Stimulated activated CD4-positive, alpha-beta T cell treated with anti-CD3 and anti-CD28 coated beads, TNF-alpha, amount 100 ng/mL, for 1 hour (primary cell): ENCODE results near the gene CACNA1S.

ENCODE experiments used
- DNase-seq, 3 donors: peaks; one replicate each; pipeline ENCODE4 v3.0.0-alpha.2; 2020; ENCODE audit warnings: low read depth in 3 of 3, low spot score in 1 of 3

Gene CACNA1S

DNA sequence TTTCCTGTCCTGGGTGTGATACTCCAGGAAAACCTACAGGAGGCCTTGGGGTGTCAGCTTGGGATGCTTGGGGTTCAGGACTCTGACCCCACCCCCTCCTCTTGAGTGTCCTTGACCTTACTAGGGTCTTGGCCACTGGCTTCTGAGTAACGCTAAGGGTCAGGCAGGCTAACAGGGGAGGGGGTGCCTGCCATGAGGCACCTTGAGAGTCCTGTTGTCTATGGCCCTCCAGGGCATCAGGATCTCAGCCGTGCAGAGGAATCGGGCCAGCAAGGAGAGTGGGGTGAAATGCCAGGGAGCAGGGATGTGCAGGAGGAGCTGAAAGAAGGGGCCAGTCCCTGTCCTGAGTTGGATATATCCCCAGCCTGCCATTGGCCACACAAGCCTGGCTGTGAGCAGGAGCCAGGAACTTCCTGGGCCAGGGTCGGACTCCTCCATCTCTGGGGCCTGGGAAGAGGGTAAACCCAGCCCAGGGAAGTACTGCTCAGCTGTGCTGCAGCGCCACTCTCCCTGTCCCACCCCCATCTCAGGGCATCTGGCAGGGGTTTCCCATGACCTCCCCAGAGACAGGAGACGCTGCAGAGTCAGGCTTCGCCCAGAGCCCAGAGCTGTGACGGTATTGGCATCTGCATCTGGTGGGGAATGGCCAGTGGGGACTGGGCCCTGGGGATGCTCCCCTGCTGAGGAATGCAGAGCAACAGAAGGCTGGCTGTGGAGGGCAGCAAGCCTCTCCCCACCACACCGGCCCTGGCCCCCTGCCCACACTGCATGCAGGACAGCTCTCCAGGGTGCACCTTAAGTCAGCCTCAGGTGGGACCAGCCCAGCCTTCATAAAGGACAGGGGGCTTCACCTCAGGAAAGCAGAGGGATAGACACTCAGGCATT, 95.0 kb downstream of the CACNA1S start:
- DNase-seq: no peak

DNA sequence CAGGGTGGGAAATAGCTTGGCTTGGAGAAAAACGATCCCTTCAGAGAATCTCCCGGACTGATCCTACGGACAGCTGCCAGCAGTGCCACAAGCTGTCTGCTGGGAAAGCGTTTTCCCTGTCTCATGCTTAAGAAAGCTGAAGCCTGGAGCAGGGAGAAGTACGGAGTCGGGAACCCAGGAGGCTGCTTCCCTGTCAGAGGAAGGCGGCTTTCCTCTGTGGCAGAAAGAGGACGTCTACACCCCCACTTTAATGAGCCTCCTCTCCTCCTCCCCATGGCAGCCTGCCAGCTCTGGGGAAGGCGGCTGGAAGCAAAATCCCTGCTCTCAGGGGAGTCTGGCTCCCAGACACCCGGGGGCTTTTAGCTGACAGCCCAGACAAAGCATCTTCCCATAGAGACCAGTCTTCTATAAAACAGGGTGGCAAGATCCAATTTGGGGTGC, 96.0 kb downstream of the CACNA1S start:
- no peak for DNase-seq

DNA sequence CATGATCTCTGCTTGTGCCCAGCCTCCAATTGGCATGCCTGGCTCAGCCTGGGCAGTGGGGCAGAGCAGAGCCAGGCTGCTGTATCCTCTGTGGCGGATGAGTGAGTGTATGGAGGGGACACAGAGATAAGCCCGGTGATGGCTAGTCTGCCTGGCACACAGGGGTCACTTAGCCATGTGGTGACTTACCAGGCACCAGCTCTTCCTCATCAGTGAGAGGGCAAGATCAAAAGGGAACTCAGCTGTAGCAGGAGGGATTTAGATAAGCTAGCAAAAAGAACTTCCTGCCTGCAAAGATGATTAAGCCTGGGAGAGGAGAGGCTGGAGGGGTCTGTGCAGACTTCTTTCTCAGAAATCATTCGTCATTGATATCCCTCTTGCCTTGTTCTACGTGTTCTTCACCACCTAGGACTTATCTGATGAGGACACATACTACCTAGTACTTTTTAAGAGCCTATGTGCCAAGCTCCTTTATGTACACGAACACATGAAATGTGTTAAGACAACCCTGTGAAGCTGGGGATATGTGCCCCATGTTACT, 96.6 kb downstream of the CACNA1S start:
- DNase-seq: no peak

DNA sequence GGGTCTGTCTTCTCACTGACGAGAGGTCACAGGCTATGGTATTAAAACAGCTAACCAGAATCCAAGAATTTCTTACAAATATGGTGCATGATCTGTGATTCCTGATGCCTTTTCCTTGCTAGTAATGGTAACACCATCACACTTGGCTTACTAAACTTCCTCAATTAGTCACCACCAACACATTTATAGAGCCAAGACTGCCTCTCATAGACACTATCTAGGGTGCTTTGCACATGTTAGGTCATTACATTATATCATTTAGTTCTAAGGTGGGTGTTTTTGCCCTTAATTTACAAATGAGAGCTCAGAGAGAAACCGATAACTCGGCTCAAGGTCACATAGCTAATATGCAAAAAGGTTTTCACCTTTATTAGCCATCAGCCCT, 97.4 kb downstream of the CACNA1S start:
- no peak for DNase-seq

DNA sequence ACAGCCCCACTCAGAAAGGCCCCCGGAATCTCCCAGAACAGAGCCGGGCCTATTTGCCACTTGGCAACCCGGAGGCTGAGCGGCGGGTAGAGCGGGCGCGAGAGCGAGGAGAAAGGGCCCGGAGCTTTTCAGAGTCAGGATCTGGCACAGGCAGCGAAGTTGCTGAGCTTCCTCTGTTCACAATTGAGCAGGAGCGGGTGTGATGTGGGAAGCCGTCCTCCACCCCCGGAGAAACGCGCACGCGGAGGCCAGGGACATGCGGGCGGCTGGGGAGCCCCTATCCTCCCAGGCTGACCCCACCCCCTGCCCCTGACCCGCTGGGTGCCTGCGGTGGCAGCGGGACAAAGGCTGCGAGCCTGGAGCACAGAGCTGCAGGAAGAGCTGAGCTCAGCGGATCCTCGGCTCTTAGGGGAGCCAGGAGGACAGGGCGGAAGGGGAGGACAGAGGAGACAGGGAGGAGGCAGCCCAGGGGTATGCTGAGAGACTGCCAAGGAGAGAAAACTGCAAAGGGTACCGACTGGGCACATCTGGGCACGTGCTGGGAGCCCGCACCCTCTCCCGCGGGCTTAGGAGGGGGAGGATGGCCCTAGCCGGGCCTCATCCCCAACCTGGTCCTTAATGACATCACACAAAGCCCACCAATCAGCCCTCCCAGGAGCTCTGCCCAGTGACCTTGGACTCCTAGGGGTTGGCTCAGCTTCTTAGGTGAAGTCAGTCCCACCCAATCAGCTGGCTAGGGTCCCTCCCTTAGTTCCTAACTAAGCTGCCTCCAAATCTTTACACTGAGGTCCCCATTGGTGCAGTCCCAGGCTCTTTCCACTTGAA, 98.0 kb downstream of the CACNA1S start:
- no peak for DNase-seq

DNA sequence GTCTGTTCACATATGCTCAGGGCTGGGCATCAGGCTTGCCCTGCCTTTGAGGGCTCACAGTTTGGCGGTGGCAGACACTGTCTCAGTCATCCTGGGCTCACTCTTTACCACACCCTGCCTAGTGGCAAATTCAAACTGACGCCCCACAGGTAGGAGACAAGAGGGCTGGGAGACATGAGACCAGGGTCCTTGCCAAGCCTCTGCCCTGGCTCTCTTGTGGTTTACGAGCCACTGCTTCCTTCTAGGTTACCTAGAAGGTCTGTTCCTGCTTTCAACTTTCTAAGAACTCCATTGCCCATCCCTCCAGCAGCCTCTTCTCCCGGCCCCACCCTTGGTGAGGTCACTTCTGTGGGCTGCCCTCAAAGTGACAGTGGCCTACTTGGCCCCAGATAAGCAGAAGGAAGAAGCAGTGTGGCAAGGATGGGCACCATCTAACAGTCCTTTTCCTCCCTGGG, 99.2 kb downstream of the CACNA1S start:
- DNase-seq: no peak

DNA sequence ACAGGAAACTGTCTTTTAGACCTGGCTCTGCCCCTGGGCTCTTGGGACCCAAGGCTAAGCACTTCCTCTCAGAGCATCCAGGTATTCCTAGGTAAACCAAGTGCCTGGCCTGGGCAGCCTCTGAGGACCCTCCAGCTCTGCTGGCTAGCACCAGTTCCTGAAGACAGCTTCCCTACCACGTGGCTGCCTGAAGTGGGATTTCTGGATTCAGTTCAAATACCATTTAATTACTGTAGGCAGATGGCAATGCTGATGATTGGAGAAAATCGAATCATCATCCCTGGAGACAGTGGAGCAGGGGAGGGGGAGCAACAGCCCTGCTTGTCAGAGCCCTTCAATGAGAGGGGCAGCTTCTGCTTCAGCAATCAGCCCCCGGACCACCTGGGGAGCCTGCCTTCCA, 100.6 kb downstream of the CACNA1S start:
- no peak for DNase-seq

DNA sequence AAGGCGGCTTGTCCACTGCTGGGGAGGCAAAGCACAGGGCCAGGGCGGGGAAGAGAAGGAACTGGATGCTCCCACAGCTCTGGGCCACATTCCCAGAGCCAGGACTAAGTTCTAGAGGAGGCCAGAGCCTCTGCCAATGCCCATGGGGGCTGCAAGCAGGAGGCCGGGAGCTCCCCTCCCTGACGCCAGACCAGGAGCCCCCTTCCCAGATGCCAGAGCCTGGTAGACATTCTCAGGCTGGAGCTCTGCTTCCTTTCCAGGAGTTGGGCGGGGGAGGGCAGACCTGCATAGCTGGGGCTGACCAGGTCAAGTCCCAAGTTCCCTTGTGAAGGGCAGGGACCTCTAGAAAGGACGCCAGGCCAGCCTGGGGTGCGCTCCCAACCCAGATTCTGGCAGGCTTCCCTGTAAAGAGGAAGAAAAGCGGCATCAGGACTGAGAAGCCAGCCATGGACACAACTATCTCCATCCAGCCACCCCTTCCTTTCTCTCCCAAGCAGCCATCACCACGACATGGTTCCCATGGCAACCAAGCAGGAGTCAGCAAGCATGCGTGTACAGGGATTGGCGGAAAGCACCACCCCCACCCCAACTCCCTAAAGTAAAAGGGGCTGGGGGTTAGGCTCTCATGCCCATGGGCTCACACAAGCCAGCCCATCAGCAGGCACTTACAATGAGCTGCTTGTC, 102.1 kb downstream of the CACNA1S start:
- DNase-seq: no peak

DNA sequence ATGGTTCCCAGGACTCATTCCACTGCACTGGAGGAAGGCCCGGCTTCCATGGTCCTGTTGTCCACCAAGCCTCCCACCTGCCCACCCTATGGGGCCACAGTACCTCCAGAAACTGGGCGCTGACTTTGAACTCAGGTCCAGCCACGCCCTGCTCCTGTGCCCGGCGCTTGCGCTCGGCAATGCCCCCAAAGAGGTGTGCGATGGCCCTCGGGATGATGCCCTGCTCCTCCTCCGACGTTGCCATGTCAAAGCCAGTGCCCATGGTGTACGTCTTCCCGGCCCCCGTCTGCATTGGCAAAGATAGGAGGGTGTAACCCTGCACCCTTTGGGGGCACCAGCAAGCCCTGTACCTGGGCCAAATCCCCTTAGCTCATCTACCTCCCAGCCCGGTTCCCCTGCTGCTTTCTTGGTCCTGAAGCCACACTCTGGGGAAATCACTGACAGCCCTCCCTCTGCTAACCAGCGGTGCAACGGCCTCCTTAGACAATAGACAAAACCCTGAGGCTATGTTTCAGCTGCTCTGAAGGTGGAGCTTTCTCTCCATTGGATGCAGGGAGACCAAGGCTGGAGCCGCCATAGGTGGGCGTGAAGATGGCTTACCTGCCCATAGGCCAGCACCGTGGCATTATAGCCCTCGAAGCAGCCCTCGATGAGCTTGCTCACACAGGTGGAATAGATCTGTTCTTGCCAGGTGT, 103.4 kb downstream of the CACNA1S start:
- no peak for DNase-seq

DNA sequence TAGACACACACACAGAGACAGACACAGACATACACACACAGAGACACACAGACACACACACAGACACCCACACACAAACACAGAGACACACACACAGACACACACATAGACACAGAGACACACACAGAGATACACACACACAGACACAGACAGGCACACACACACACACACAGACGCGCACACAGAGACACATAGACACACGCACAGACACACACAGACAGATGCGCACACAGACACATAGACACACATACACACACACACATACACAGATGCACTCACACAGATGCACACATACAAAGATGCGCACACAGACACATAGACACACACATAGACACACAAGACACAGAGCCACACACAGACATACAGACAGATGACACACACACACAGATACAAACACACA, 104.7 kb downstream of the CACNA1S start:
- DNase-seq: no peak

DNA sequence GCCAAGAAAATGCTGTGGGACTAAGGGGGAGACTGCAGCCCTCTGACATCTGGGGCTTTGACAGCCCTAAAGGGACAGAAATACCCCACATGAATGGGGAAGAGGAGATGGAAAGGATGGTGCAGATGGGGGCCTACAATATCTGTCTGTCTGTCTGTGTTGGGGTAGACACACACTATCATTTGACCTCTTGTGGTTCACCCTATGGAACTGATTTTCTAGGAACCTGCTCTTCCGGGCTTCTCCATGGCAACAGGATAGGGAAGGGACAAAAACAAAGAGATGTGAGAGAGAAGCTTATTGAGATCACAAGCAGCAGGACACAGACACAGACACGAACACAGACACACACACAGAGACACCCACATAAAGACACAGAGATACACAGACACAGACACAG, 105.8 kb downstream of the CACNA1S start:
- DNase-seq: no peak

DNA sequence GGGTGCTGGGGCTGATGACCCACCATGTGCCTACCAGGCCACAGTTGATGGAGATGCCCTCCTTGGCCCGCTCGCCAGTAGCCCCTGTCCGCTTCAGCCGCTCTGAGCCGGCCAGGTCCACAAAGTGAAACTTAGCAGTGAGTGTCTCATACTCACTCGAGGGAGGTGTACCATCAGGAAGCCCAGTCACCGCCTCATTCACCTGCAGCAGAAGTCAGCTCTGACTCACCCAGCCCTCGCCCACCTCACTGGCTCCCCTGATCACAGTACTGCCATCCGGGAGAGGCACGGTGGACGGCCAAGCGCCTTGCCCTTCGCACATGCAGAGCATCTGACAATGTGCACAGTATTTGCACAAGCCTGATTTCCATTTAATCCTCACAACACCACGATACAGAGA, 107.5 kb downstream of the CACNA1S start:
- no peak for DNase-seq

DNA sequence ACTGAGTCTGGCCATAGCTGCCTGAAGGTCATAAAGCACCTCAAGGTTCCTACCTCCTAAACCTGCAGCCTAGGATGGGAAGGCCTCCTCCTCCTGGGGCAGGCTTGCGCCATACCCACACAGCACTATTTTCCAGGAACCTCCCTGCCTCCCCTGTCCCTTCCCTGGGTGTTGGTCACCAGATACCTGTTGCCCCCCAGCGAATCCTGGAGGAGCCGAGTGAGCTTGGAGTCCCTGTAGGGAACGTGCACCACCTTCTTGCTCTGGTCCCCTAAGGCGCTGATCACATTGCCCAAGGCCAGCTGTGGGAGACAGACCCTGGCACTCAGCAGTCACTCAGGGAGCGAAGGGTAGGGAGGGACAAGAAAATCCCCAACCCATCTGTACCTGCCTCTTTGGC, 108.1 kb downstream of the CACNA1S start:
- no peak for DNase-seq

DNA sequence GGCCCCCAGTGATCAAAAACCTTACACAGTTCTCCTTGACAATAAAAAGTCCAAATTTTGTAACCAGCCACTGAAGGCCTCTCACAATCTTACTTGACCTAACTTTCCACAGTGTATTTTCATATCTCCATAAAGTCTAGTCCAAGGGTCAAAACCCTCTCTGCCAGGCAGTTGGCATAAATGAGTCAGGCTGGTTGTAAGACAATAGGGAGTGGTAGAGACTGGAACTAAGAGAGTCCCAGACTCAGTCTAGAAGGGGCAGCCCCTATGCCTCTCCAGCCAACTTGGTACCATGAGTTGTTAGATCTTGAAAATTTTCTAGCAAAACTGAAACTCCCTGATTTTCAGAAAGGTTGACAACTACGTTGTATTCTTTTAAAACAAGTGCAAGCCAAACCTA, 109.7 kb downstream of the CACNA1S start:
- DNase-seq: no peak

DNA sequence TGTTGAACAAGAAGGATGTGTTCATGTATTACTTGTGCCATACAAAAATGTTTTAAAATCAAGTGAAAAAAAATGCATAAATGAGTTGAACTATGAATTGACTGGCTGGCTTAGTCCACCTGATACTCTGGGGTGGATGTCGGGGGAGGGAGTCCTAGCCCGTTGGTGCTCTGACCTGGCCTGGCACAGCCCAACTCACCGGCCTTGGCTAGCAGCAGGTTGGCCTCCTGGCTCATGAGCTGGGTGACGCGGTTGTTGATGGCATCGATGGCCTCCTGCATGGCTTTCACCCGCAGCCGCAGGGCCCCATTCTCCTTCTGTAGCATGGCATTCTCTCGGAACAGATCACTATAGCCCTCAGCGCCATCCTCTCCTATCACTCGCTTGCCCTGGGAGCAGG, 110.3 kb downstream of the CACNA1S start:
- no peak for DNase-seq

DNA sequence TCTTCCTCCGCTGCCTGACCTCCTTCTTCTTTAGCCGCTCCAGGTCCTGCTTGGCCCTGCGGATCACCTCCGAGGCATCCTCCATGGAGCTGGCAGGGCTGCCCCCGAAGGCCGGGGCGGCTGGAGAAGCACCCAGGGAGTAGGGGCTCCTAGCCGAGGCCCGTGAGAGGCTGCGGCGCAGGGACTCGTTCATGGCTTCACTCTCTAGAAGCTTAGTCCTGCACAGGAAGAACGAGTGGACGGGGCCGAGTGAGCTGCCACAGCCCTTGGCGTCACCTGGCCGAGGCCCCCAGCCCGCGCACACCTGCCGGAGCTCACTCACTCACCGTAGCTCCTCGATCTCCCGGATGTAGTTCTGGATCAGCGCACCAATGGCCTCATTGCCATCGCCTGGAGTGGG, 111.8 kb downstream of the CACNA1S start:
- DNase-seq: no peak

DNA sequence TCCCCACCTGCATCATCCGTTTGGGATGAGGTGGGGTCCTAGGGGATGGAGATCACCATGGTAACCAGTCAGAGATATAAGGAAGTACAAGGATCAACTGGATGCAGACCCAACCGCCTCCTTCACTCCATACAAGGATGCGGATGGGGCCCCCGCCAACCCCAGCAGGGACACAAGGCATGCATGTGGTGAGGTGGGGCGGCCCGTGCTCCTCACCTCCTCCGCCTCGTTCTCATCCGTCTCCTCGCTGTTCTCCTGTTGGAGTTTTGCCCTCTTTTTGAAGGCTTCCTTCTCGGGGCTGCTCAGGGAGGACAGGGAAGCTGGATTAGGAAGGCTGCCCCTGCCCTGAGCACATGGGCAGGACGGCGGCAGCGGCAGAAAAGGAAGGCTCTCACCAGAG, 112.6 kb downstream of the CACNA1S start:
- no peak for DNase-seq

DNA sequence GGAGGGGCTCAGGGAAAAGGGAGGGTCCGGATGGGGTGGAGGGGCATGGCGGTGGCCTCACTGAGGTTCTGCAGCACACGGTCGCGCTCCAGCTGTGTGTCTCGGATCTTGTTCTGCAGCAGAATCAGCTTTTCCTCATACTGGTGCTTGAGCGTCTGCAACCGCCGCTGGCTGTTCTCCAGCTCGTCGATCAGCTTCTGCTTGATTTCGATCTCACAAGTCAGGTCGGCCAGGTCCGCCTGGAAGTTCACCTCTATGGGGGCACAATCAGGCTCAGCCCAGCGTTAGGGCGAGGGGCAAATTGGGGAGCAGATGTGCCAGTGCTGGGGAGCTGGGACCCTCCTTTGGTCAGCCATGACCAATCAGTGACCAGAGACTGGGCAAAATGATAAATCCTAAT, 113.9 kb downstream of the CACNA1S start:
- no peak for DNase-seq

DNA sequence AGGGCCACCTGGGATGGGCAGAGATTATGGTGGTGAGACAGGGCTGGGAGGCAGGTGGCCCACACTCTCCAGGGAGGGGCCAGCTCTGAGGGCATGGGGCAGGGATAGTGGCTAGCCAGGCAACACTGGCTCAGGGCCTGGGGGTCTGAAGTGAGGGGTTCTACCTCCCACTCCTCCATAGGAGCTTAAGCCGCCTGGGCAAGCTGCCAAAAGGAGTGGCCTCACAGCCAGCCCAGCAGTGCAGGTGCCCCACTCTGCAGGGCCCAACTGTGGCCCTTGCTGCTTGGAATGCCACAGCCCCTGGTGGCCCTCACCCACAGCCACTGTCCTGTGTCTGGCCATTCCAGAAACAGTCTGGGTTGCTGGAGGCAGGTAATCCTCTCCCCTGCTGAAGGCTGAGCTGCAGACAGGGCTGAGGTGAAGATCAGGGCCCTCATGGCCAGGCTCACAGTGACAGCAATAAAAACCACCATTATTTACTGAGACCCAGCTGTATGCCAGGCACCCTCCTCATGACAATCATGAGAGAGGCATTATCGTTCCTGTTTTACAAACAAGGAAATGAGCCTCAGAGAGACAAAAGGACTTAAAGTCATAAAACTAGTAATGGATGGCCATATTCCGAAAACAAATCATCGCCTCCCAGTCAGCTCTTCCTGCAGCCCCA, 119.7 kb downstream of the CACNA1S start:
- no peak for DNase-seq

DNA sequence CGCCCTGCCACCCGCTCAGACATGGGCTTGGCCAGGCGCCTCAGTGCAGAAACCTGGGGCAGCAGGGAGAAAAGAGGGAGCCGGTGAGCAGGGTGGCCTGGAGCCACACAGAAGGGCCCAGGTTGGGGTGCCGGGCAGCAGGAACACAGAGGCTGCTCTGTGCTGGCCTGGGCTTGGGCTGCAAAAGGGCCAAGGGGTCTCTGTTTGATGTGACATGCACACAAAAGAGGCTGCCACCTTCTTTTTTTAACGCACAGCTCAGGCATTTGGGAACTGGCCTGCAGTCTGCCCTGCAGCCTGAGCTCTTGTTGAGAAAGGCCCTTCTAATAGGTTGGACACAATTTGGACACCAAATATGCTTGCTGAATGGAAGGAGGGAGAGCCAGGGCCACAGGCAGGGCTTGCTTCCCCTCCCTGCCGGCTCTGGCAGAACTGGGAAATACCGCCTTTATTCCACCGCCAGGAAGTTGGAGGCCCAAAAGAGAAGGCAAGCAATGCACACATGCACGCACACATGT, 121.1 kb downstream of the CACNA1S start:
- no peak for DNase-seq
